SU-DHL-6 (cell line): Measurements from ENCODE around the gene GXYLT1.

Experiments
- H2AFZ ChIP-seq: fragments of 200-600 bp; sonication (generic); 2 replicates; pipeline ENCODE4 v1.6.1; 2014; ENCODE audit warnings: low read depth, mild to moderate bottlenecking, moderate library complexity, mixed read lengths, antibody characterized with exemption, low read length; ENCODE audit not compliant: severe bottlenecking
- H3F3A ChIP-seq: fragments of 200-600 bp; shearing (Covaris generic); 2 replicates; pipeline ENCODE4 v1.6.0; 2016; ENCODE audit warnings: antibody characterized with exemption, mild to moderate bottlenecking; ENCODE audit not compliant: insufficient read depth
- H3K27ac ChIP-seq: fragments of 200-600 bp; sonication (generic); 2 replicates; pipeline ENCODE4 v1.5.1; 2016; ENCODE audit warnings: low read depth, mild to moderate bottlenecking, low read length, moderate library complexity, mixed read lengths
- H3K27me3 ChIP-seq: fragments of 200-600 bp; sonication (generic), shearing (Covaris generic); 2 replicates; pipeline ENCODE4 v1.6.0; 2014; ENCODE audit warnings: mild to moderate bottlenecking, low read length
- H3K36me3 ChIP-seq: fragments of 200-600 bp; sonication (generic); 2 replicates; pipeline ENCODE4 v1.6.1; 2014; ENCODE audit warnings: mild to moderate bottlenecking, low read length, mixed read lengths
- H3K4me2 ChIP-seq: fragments of 300-600, 200-600 bp; shearing (Covaris generic), sonication (generic); 2 replicates; pipeline ENCODE4 v1.6.0; 2014; ENCODE audit warnings: low read length, low read depth, mild to moderate bottlenecking; ENCODE audit not compliant: poor library complexity, severe bottlenecking
- H3K4me3 ChIP-seq: fragments of 200-600 bp; sonication (generic); 2 replicates; pipeline ENCODE4 v1.5.1; 2014; ENCODE audit warnings: antibody characterized with exemption, low read length, mild to moderate bottlenecking, mixed read lengths; ENCODE audit not compliant: insufficient read depth, poor library complexity, severe bottlenecking
- H3K79me2 ChIP-seq: fragments of 200-600 bp; sonication (generic); 2 replicates; pipeline ENCODE4 v1.6.1; 2014; ENCODE audit warnings: mild to moderate bottlenecking, low read length, moderate library complexity; ENCODE audit not compliant: insufficient read depth
- H3K9ac ChIP-seq: fragments of 200-600 bp; sonication (generic); 2 replicates; pipeline ENCODE4 v1.7.0; 2014; ENCODE audit warnings: mild to moderate bottlenecking, low read length
- H3K9me2 ChIP-seq: fragments of 200-600 bp; sonication (generic); replicated peaks from 2 replicates; pipeline ENCODE4 v1.6.1; 2014; ENCODE audit warnings: low read length; ENCODE audit not compliant: insufficient read depth
- H3K9me3 ChIP-seq: fragments of 200-600 bp; sonication (generic); 2 replicates; pipeline ENCODE4 v1.6.1; 2014; ENCODE audit warnings: low read length, mixed read lengths; ENCODE audit not compliant: insufficient read depth
- H4K20me1 ChIP-seq: fragments of 200-600 bp; sonication (generic); 2 replicates; pipeline ENCODE4 v1.6.1; 2014; ENCODE audit warnings: low read depth, mild to moderate bottlenecking, antibody characterized with exemption, low read length, moderate library complexity, mixed read lengths
- EZH2phosphoT487 ChIP-seq: fragments of 200-600 bp; sonication (generic), shearing (Covaris generic); conservative IDR thresholded peaks from 2 replicates; pipeline ENCODE4 v1.6.1; 2018; ENCODE audit warnings: mild to moderate bottlenecking, antibody characterized with exemption, low read length, moderate library complexity, mixed read lengths
- TF ChIP-seq, protein P1 (sequence below): fragments of 200-600 bp; sonication (generic); IDR thresholded peaks from one replicate; pipeline ENCODE4 v1.5.1; 2017; ENCODE audit warnings: antibody characterized with exemption, mild to moderate bottlenecking, low read length, moderate library complexity; ENCODE audit not compliant: insufficient read depth, poor library complexity, severe bottlenecking

Gene GXYLT1

DNA sequence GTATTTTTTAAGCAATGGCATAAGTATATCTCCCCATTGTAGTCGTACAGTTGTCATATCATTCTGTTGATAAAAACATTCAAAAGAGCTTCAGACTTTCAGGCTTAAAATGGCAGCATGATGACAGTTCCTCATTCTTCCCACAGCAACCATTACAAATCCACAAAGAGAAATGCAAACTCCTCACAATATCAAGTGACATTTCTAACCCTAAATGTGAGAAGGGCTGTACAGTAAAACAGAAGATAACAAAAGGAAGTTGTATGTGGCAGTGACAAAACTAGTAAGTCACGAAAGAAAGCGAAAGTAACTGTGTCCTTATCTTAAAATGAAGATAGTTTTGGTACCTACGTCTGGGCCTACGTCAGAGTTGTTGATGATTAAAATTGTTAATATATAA lies 46.7 kb downstream of the GXYLT1 start:
- Histone ChIP-seq H3K9me2 (no peaks in the 10 kb centered on the region), H3K79me2 (no peaks in the 10 kb centered on the region), H3K9me3 (no peaks in the 10 kb centered on the region), H3K27me3 (no peaks in the 10 kb centered on the region), H3K9ac (no peak overlapping the region), H3K4me3 (no peak overlapping the region), H3K4me2 (peak overlapping the region; percentile 35), H2AFZ (no peak overlapping the region), H3F3A (no peaks in the 10 kb centered on the region), H4K20me1 (no peaks in the 10 kb centered on the region), H3K36me3 (peaks cover 10% of the 10 kb centered on the region; the same call in 1 of the 2 replicates), H3K27ac (no peak overlapping the region)
- no peak for TF ChIP-seq EZH2phosphoT487
- TF ChIP-seq, protein P1, sequence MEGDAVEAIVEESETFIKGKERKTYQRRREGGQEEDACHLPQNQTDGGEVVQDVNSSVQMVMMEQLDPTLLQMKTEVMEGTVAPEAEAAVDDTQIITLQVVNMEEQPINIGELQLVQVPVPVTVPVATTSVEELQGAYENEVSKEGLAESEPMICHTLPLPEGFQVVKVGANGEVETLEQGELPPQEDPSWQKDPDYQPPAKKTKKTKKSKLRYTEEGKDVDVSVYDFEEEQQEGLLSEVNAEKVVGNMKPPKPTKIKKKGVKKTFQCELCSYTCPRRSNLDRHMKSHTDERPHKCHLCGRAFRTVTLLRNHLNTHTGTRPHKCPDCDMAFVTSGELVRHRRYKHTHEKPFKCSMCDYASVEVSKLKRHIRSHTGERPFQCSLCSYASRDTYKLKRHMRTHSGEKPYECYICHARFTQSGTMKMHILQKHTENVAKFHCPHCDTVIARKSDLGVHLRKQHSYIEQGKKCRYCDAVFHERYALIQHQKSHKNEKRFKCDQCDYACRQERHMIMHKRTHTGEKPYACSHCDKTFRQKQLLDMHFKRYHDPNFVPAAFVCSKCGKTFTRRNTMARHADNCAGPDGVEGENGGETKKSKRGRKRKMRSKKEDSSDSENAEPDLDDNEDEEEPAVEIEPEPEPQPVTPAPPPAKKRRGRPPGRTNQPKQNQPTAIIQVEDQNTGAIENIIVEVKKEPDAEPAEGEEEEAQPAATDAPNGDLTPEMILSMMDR, result no peak

GRCh38 chr12:42094277-42094676 lies 50.4 kb downstream of the GXYLT1 start:
- no peaks in the 10 kb centered on the region for H3K27me3 ChIP-seq
- TF ChIP-seq, protein P1, result no peak
- no peak for TF ChIP-seq EZH2phosphoT487
- H3K4me2 ChIP-seq, result no peak overlapping the region

GRCh38 chr12:42091769-42092168 lies 52.9 kb downstream of the GXYLT1 start:
- Histone ChIP-seq H3K9ac (no peak overlapping the region), H3K27me3 (no peaks in the 10 kb centered on the region), H3K27ac (no peak overlapping the region), H3K79me2 (no peaks in the 10 kb centered on the region), H2AFZ (no peak overlapping the region), H3K4me3 (no peak overlapping the region), H4K20me1 (no peaks in the 10 kb centered on the region), H3K9me2 (no peaks in the 10 kb centered on the region), H3F3A (no peaks in the 10 kb centered on the region), H3K9me3 (no peaks in the 10 kb centered on the region), H3K4me2 (no peak overlapping the region), H3K36me3 (peaks cover 9% of the 10 kb centered on the region; the same call in 1 of the 2 replicates)
- no peak for TF ChIP-seq EZH2phosphoT487

More at GRCh38 chr12:42094277-42094676, 50.4 kb downstream of the GXYLT1 start:
- Histone ChIP-seq H3K36me3 (peaks cover 10% of the 10 kb centered on the region; the same call in 1 of the 2 replicates), H3K27ac (no peak overlapping the region), H3K9me2 (no peaks in the 10 kb centered on the region), H2AFZ (no peak overlapping the region), H4K20me1 (no peaks in the 10 kb centered on the region), H3F3A (no peaks in the 10 kb centered on the region), H3K9me3 (no peaks in the 10 kb centered on the region), H3K79me2 (no peaks in the 10 kb centered on the region), H3K4me3 (no peak overlapping the region), H3K9ac (no peak overlapping the region)

- Histone ChIP-seq H3F3A (no peaks in the 10 kb centered on the region), H3K9me3 (no peaks in the 10 kb centered on the region), H3K9ac (no peak overlapping the region), H3K27me3 (no peaks in the 10 kb centered on the region), H3K9me2 (no peaks in the 10 kb centered on the region), H4K20me1 (no peaks in the 10 kb centered on the region), H2AFZ (no peak overlapping the region), H3K36me3 (peaks cover 8% of the 10 kb centered on the region; the same call in 1 of the 2 replicates), H3K4me3 (no peak overlapping the region), H3K79me2 (no peaks in the 10 kb centered on the region), H3K4me2 (no peak overlapping the region), H3K27ac (no peak overlapping the region)
- no peak for TF ChIP-seq EZH2phosphoT487
- TF ChIP-seq, protein P1, result no peak
Measured at GRCh38 chr12:42090899-42091298, 53.8 kb downstream of the GXYLT1 start.
